GM12878 (cell line): Measurements from ENCODE around the gene UFM1.

Experiments used
- FOXM1 ChIP-seq: IDR thresholded peaks from 2 replicates; pipeline ENCODE4 v1.6.1; 2012; ENCODE audit warnings: low read depth, mild to moderate bottlenecking, inconsistent platforms, low read length, moderate library complexity
- RAD21 ChIP-seq: IDR thresholded peaks from 2 replicates; pipeline ENCODE4 v1.6.1; 2011; ENCODE audit warnings: mild to moderate bottlenecking, low read depth, low read length, moderate library complexity; ENCODE audit not compliant: insufficient read depth
- RAD51 ChIP-seq: fragments of 450-650 bp; IDR thresholded peaks from 2 replicates; pipeline ENCODE4 v1.6.1; 2016; ENCODE audit warnings: moderate library complexity, mild to moderate bottlenecking, inconsistent platforms
- YY1 ChIP-seq: IDR thresholded peaks from 2 replicates; pipeline ENCODE4 v1.6.1; 2011; ENCODE audit warnings: low read depth, mild to moderate bottlenecking, low read length
- ZNF384 ChIP-seq: IDR thresholded peaks from 2 replicates; pipeline ENCODE4 v1.6.1; 2012; ENCODE audit warnings: low read depth, mild to moderate bottlenecking, low read length, improper control_type of control experiment, borderline replicate concordance
- TF ChIP-seq, protein P1 (sequence below), 3 experiments: IDR thresholded peaks in 2 of 3; conservative IDR thresholded peaks in 1 of 3; 2 replicates each; pipeline ENCODE4 v1.5.1; 2011; ENCODE audit warnings: low read depth in 3 of 3, low read length in 3 of 3, mild to moderate bottlenecking in 3 of 3, control low read depth in 2 of 3, moderate library complexity in 2 of 3, inconsistent platforms in 1 of 3, mixed read lengths in 1 of 3; ENCODE audit not compliant: control insufficient read depth in 2 of 3, insufficient read depth in 1 of 3; ENCODE audit errors: extremely low read depth in 1 of 3
- TF ChIP-seq, protein P2 (sequence below): IDR thresholded peaks from 2 replicates; pipeline ENCODE4 v1.6.1; 2012; ENCODE audit warnings: mild to moderate bottlenecking, low read depth, low read length
- TF ChIP-seq, protein P3 (sequence below): IDR thresholded peaks from 2 replicates; pipeline ENCODE4 v1.6.1; 2011; ENCODE audit warnings: borderline replicate concordance, low read depth, mild to moderate bottlenecking, moderate library complexity, low read length; ENCODE audit not compliant: insufficient read depth, poor library complexity, severe bottlenecking

DNA sequence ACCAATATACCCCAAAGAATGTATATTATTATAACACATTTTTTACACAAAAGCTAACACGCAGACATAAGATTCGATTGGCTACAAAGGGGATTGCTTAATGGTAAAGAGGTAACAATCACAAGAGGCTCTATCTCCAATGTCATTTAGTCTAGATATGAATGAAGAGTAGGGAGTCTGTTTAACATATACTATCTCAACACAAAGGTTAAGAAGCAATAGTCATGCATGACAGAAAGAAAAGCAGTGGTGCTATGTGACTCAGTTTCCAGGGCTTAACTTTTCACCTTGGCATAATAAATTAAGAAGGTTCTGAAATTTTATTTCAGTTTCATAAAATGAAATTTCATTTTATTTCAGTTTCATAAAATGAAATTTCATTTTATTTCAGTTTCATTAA, 33.3 kb downstream of the UFM1 start:
- TF ChIP-seq, protein P1, sequence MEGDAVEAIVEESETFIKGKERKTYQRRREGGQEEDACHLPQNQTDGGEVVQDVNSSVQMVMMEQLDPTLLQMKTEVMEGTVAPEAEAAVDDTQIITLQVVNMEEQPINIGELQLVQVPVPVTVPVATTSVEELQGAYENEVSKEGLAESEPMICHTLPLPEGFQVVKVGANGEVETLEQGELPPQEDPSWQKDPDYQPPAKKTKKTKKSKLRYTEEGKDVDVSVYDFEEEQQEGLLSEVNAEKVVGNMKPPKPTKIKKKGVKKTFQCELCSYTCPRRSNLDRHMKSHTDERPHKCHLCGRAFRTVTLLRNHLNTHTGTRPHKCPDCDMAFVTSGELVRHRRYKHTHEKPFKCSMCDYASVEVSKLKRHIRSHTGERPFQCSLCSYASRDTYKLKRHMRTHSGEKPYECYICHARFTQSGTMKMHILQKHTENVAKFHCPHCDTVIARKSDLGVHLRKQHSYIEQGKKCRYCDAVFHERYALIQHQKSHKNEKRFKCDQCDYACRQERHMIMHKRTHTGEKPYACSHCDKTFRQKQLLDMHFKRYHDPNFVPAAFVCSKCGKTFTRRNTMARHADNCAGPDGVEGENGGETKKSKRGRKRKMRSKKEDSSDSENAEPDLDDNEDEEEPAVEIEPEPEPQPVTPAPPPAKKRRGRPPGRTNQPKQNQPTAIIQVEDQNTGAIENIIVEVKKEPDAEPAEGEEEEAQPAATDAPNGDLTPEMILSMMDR (IDR thresholded peaks at IDR 0.05 in 2 of 3, conservative IDR thresholded peaks at IDR 0.05 in 1 of 3; ENCODE audit: control insufficient read depth in 2 of 3, extremely low read depth in 1 of 3, insufficient read depth in 1 of 3, low read depth in 3 of 3, low read length in 3 of 3), result no peak
- TF ChIP-seq RAD21 (no peak), ZNF384 (no peak), RAD51 (no peak), YY1 (no peak), FOXM1 (no peak)
- TF ChIP-seq, protein P2, sequence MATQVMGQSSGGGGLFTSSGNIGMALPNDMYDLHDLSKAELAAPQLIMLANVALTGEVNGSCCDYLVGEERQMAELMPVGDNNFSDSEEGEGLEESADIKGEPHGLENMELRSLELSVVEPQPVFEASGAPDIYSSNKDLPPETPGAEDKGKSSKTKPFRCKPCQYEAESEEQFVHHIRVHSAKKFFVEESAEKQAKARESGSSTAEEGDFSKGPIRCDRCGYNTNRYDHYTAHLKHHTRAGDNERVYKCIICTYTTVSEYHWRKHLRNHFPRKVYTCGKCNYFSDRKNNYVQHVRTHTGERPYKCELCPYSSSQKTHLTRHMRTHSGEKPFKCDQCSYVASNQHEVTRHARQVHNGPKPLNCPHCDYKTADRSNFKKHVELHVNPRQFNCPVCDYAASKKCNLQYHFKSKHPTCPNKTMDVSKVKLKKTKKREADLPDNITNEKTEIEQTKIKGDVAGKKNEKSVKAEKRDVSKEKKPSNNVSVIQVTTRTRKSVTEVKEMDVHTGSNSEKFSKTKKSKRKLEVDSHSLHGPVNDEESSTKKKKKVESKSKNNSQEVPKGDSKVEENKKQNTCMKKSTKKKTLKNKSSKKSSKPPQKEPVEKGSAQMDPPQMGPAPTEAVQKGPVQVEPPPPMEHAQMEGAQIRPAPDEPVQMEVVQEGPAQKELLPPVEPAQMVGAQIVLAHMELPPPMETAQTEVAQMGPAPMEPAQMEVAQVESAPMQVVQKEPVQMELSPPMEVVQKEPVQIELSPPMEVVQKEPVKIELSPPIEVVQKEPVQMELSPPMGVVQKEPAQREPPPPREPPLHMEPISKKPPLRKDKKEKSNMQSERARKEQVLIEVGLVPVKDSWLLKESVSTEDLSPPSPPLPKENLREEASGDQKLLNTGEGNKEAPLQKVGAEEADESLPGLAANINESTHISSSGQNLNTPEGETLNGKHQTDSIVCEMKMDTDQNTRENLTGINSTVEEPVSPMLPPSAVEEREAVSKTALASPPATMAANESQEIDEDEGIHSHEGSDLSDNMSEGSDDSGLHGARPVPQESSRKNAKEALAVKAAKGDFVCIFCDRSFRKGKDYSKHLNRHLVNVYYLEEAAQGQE, result no peak
- TF ChIP-seq, protein P3, sequence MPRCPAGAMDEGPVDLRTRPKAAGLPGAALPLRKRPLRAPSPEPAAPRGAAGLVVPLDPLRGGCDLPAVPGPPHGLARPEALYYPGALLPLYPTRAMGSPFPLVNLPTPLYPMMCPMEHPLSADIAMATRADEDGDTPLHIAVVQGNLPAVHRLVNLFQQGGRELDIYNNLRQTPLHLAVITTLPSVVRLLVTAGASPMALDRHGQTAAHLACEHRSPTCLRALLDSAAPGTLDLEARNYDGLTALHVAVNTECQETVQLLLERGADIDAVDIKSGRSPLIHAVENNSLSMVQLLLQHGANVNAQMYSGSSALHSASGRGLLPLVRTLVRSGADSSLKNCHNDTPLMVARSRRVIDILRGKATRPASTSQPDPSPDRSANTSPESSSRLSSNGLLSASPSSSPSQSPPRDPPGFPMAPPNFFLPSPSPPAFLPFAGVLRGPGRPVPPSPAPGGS, result no peak
